CD4-positive, alpha-beta T cell (primary cell): ENCODE data around the gene MAPK8IP2. TPM values are rescaled to one million over a fixed set of nuclear protein-coding genes. Genes with fewer than 3 reads are reported as not detected.

ENCODE experiments used
- ATAC-seq: fragments of 200-7000 bp; cut with Tn5 transposase; one replicate; pipeline ENCODE4 v1.10.0; 2022; ENCODE audit warnings: mild to moderate bottlenecking; ENCODE audit not compliant: poor library complexity
- CTCF ChIA-PET: fragments of 350-600 bp; sonication (Branson Sonifier 250); formaldehyde crosslinking; loops from one replicate; lab custom pipeline; 2021; ENCODE audit warnings: antibody characterized with exemption, inconsistent platforms; lab: Charles Lee
- POLR2A ChIA-PET: fragments of 350-600 bp; sonication (Branson Sonifier 250); formaldehyde crosslinking; loops from one replicate; lab custom pipeline; 2021; ENCODE audit warnings: antibody characterized with exemption, inconsistent platforms; lab: Charles Lee
- DNase-seq, 14 experiments: peaks; one replicate each; pipeline ENCODE4 v3.0.0-alpha.2; 2013 to 2020; ENCODE audit warnings: mixed read lengths in 2 of 14
- H3K27ac ChIP-seq, 2 donors: one replicate each; pipeline versions ENCODE4 v1.5.1 to v1.7.0; 2013; ENCODE audit warnings: low read length in 2 of 2, low read depth in 1 of 2, mild to moderate bottlenecking in 1 of 2
- H3K27me3 ChIP-seq, 2 experiments: 1 replicate in 1 of 2; 2 replicates in 1 of 2; pipeline versions ENCODE4 v1.6.1 to v1.7.0; 2013; ENCODE audit warnings: low read length in 2 of 2, control low read depth in 1 of 2, mild to moderate bottlenecking in 1 of 2, moderate library complexity in 1 of 2; ENCODE audit not compliant: insufficient read depth in 2 of 2, control insufficient read depth in 1 of 2
- H3K36me3 ChIP-seq: one replicate; pipeline ENCODE4 v1.6.1; 2013; ENCODE audit warnings: low read length, control low read depth; ENCODE audit not compliant: insufficient read depth
- H3K4me1 ChIP-seq: one replicate; pipeline ENCODE4 v1.6.1; 2013; ENCODE audit warnings: low read length, control low read depth; ENCODE audit not compliant: insufficient read depth
- H3K4me3 ChIP-seq: one replicate; pipeline ENCODE4 v1.5.1; 2013; ENCODE audit warnings: mild to moderate bottlenecking, low read length, moderate library complexity
- H3K9me3 ChIP-seq, 2 experiments: 1 replicate in 1 of 2; 2 replicates in 1 of 2; pipeline versions ENCODE4 v1.6.1 to v1.7.0; 2013; ENCODE audit warnings: low read length in 2 of 2, mild to moderate bottlenecking in 2 of 2, control low read depth in 1 of 2, moderate library complexity in 1 of 2; ENCODE audit not compliant: control insufficient read depth in 1 of 2, insufficient read depth in 1 of 2
- H3K27ac Mint-ChIP-seq: one replicate; pipeline ENCODE4 v1.8.0; 2020; ENCODE audit warnings: mixed read lengths
- H3K27me3 Mint-ChIP-seq: one replicate; pipeline ENCODE4 v1.8.0; 2021; ENCODE audit warnings: mixed read lengths
- H3K36me3 Mint-ChIP-seq: one replicate; pipeline ENCODE4 v1.8.0; 2021; ENCODE audit warnings: low read depth, mixed read lengths
- H3K4me1 Mint-ChIP-seq: one replicate; pipeline ENCODE4 v1.8.0; 2021; ENCODE audit warnings: low read depth, mixed read lengths
- H3K4me3 Mint-ChIP-seq: one replicate; pipeline ENCODE4 v1.8.0; 2020; ENCODE audit warnings: mild to moderate bottlenecking, mixed read lengths
- H3K9me3 Mint-ChIP-seq: one replicate; pipeline ENCODE4 v1.8.0; 2020; ENCODE audit warnings: mixed read lengths
- CTCF ChIP-seq: fragments of 200-600 bp; IDR thresholded peaks from one replicate; pipeline ENCODE4 v1.8.0; 2022; ENCODE audit warnings: antibody characterized with exemption, mild to moderate bottlenecking
- intact Hi-C, 2 experiments: fragments of 100-400 bp; cut with DNase I in 1 of 2; cut with micrococcal nuclease in 1 of 2; formaldehyde crosslinking; loops; one replicate each; pipeline versions ENCODE4 v1.15.1 to v1.9.0; 2023 to 2025; cut with DNase I, micrococcal nuclease
- total RNA-seq, 174 experiments: library from RNA in 2 of 174; stranded (reverse) in 2 of 174; gene quantifications; one replicate each; pipeline ENCODE4 v1.2.3 and lab custom pipeline; 2021 to 2026

The MAPK8IP2 gene
- total RNA-seq, 2 experiments from 2014 or later, result 0.31 to 0.52 TPM

GRCh38 chr22:50608996-50609395 lies 8.4 kb downstream of the MAPK8IP2 start:
- Histone ChIP-seq H3K27ac (no peak overlapping the region), H3K9me3 (peaks cover 0 to 10% of the 10 kb centered on the region in 2 experiments), H3K4me1 (peaks cover 4% of the 10 kb centered on the region), H3K4me3 (no peak overlapping the region), H3K36me3 (no peaks in the 10 kb centered on the region), H3K27me3 (peaks cover 19 to 29% of the 10 kb centered on the region in 2 experiments)
- H3K27me3 Mint-ChIP-seq, result peaks cover 42% of the 10 kb centered on the region
- no peaks in the 10 kb centered on the region for H3K4me1 Mint-ChIP-seq
- H3K4me3 Mint-ChIP-seq, result no peak overlapping the region
- H3K36me3 Mint-ChIP-seq, result no peaks in the 10 kb centered on the region
- no peaks in the 10 kb centered on the region for H3K9me3 Mint-ChIP-seq
- peak in 1 of 14 experiments; percentile 5 for DNase-seq
- ChIA-PET CTCF (no interaction called here), POLR2A (no interaction called here)
- no peak for ATAC-seq
- no peak for TF ChIP-seq CTCF
- no peak overlapping the region for H3K27ac Mint-ChIP-seq
- intact Hi-C loops, result no loop called here

- Mint-ChIP-seq H3K27me3 (peaks cover 42% of the 10 kb centered on the region), H3K36me3 (no peaks in the 10 kb centered on the region), H3K27ac (no peak overlapping the region), H3K9me3 (no peaks in the 10 kb centered on the region), H3K4me1 (no peaks in the 10 kb centered on the region), H3K4me3 (no peak overlapping the region)
- Histone ChIP-seq H3K36me3 (no peaks in the 10 kb centered on the region), H3K27ac (no peak overlapping the region), H3K4me3 (no peak overlapping the region), H3K9me3 (peaks cover 0 to 10% of the 10 kb centered on the region in 2 experiments), H3K4me1 (peaks cover 4% of the 10 kb centered on the region), H3K27me3 (peaks cover 18 to 26% of the 10 kb centered on the region in 2 experiments)
- no peak for ATAC-seq
- DNase-seq, result no peak
- ChIA-PET CTCF (no interaction called here), POLR2A (no interaction called here)
- intact Hi-C loops, result no loop called here
- no peak for TF ChIP-seq CTCF
These were observed 9.0 kb downstream of the MAPK8IP2 start for GRCh38 chr22:50609599-50609998.

GRCh38 chr22:50610041-50610451 lies 9.5 kb downstream of the MAPK8IP2 start:
- no peaks in the 10 kb centered on the region for H3K36me3 Mint-ChIP-seq
- no peaks in the 10 kb centered on the region for H3K36me3 ChIP-seq
- no peak for DNase-seq
- no peaks in the 10 kb centered on the region for H3K9me3 Mint-ChIP-seq
- H3K27ac ChIP-seq, result no peak overlapping the region
- H3K4me1 Mint-ChIP-seq, result no peaks in the 10 kb centered on the region
- H3K27ac Mint-ChIP-seq, result no peak overlapping the region
- H3K27me3 Mint-ChIP-seq, result peaks cover 42% of the 10 kb centered on the region
- no peak overlapping the region for H3K4me3 Mint-ChIP-seq
- intact Hi-C loops, result loop anchor here in 1 of 2 experiments (10.0 kb wide), 1 partner anchor 335 kb away; the partner anchor contains the start of gene MAPK11
- peaks cover 0 to 7% of the 10 kb centered on the region in 2 experiments for H3K9me3 ChIP-seq
- ATAC-seq, result no peak
- H3K4me3 ChIP-seq, result no peak overlapping the region
- no peak for TF ChIP-seq CTCF
- H3K4me1 ChIP-seq, result peaks cover 4% of the 10 kb centered on the region
- POLR2A ChIA-PET, result no interaction called here
- peaks cover 15 to 21% of the 10 kb centered on the region in 2 experiments for H3K27me3 ChIP-seq
- CTCF ChIA-PET, result no interaction called here
